NB4 (cell line): ENCODE results near the gene MPO.

Experiments
- MYC ChIP-seq: IDR thresholded peaks from 2 replicates; pipeline ENCODE4 v1.6.1; 2011; ENCODE audit warnings: low read depth, low read length
- POLR2A ChIP-seq: IDR thresholded peaks from 2 replicates; pipeline ENCODE4 v1.6.1; 2011; ENCODE audit warnings: mild to moderate bottlenecking; ENCODE audit not compliant: insufficient read length; ENCODE audit errors: extremely low read depth
- TF ChIP-seq, protein P1 (sequence below): IDR thresholded peaks from one replicate; pipeline ENCODE4 v1.5.1; 2012; ENCODE audit warnings: low read depth, low read length

DNA sequence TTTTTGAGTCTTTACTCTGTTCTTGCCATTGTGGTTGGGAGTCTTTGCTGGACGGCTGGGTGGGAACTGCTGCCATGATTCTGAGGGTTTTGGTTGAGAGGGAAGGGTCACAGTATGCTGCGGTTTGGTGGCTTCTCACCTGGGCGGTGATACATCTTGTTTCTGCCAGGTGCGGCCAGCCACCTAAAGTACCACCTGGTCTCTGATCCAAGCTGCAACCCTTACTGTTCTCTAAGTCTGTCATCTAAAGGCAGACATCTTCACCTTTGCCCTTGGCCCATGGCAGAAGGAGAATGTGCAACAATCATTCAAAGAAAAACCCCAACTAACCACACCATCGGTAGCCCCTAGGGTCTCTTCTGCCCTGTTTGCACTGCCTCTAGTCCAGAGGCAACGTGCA, 19.6 kb upstream of the MPO start:
- TF ChIP-seq, protein P1, sequence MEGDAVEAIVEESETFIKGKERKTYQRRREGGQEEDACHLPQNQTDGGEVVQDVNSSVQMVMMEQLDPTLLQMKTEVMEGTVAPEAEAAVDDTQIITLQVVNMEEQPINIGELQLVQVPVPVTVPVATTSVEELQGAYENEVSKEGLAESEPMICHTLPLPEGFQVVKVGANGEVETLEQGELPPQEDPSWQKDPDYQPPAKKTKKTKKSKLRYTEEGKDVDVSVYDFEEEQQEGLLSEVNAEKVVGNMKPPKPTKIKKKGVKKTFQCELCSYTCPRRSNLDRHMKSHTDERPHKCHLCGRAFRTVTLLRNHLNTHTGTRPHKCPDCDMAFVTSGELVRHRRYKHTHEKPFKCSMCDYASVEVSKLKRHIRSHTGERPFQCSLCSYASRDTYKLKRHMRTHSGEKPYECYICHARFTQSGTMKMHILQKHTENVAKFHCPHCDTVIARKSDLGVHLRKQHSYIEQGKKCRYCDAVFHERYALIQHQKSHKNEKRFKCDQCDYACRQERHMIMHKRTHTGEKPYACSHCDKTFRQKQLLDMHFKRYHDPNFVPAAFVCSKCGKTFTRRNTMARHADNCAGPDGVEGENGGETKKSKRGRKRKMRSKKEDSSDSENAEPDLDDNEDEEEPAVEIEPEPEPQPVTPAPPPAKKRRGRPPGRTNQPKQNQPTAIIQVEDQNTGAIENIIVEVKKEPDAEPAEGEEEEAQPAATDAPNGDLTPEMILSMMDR = no peak
- TF ChIP-seq MYC (no peak), POLR2A (no peak)
